ENCODE data around the gene PHGDH. TPM values are rescaled to one million over a fixed set of nuclear protein-coding genes. Genes with fewer than 3 reads are reported as not detected.

PHGDH gene
- polyA plus RNA-seq = 10 to 100 TPM; 65.2 to 84.3 (median 77.4) TPM

GRCh38 chr1:119711804-119712341, at the start of gene PHGDH:
Gene PHGDH (plus strand): TSS chr1:119711934. CDS start chr1:119712023, 89 bp downstream.
- H3K27ac ChIP-seq (ENCODE audit: low read depth, low read length) = no peak within 1 kb of the TSS
- 0 to 2% (median 1%) methylated on average over 25 to 27 of the region's 27 CpGs for WGBS, 3 donors

DNA sequence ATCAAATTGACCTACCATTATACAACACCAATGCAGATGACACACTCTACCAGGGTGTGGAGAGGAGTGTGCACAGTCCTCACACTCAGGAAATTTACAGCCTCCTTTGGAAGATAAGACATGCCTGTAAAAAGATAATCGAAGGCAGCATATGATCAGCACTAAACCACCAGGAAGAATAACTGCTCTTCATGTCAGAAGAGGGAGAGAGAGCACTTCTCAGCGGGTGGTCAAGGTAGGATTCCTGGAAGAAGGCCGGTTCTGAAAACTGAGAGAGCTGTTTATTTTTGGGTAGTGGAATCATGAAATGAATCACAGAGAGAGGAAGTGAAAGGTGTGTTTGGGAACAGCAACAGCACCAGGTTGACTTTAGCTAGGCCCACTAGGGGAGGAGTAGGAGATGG, 49.7 kb upstream of the PHGDH start:
- no peak overlapping the region for H3K27ac ChIP-seq (ENCODE audit: low read depth, low read length)
- WGBS, 3 donors = 76 to 84% (median 81%) methylated on average over 3 of the region's 3 CpGs

GRCh38 chr1:119664067-119664466, 47.7 kb upstream of the PHGDH start:
- 75 to 84% (median 79%) methylated on average over 5 of the region's 5 CpGs for WGBS, 3 donors
- H3K27ac ChIP-seq (ENCODE audit: low read depth, low read length) = no peak overlapping the region

- H3K27ac ChIP-seq (ENCODE audit: low read depth, low read length) = no peak overlapping the region
- WGBS, 3 donors = 94 to 98% (median 94%) methylated on average over 6 of the region's 6 CpGs
These were observed 44.6 kb upstream of the PHGDH start for GRCh38 chr1:119667173-119667572.

- H3K27ac ChIP-seq (ENCODE audit: low read depth, low read length) = no peak overlapping the region
- WGBS, 3 donors = 91 to 95% (median 95%) methylated on average over 2 of the region's 2 CpGs
These were observed 40.8 kb upstream of the PHGDH start for GRCh38 chr1:119670898-119671297.

- no peak overlapping the region for H3K27ac ChIP-seq (ENCODE audit: low read depth, low read length)
- WGBS, 3 donors = 90 to 96% (median 93%) methylated on average over 4 of the region's 4 CpGs
These were observed 38.4 kb upstream of the PHGDH start for GRCh38 chr1:119673171-119673940.

DNA sequence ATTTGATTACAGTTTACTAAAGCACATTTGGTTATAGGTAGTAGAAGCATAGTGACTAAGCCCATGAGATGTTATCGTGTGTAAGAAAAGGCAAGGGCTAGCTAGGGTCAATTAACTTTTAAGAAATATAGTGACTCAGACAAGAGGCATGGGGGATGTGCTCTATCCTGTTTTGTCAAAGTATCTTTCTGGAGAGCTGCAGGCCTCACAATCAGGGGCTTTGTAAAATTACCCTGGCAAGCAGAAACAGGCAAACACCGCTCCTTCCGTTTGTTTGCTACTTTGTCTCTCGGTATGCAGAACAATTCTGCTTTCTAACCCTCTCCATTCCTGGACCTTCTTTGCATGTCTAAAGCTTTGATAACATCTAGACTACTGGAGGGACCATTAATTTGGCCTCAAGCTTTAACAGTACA, 37.6 kb upstream of the PHGDH start:
- 68 to 84% (median 80%) methylated on average over 4 of the region's 4 CpGs for WGBS, 3 donors
- H3K27ac ChIP-seq (ENCODE audit: low read depth, low read length) = no peak overlapping the region

DNA sequence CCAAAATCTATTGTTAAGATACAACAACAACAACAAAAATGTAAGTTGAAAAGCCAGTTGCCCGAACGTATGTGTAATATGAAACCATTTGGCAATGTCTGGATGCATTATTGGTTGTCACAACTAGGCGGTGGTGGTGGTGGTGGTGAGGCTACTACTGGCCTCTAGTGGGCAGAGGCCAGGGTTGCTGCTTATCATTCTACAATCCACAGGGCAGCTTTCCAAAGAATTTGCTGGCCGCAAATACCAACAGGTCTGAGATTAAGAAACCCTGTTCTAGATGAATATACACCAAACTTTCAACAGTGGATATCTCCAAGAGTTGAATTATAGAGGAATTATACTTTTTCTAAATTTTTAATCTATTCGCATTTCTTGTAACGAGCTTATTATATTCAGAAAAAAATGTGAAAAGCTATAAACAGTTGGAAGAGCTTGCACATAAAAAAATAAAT, 36.9 kb upstream of the PHGDH start:
- 34 to 66% (median 40%) methylated on average over 6 of the region's 6 CpGs for WGBS, 3 donors
- H3K27ac ChIP-seq (ENCODE audit: low read depth, low read length) = no peak overlapping the region

DNA sequence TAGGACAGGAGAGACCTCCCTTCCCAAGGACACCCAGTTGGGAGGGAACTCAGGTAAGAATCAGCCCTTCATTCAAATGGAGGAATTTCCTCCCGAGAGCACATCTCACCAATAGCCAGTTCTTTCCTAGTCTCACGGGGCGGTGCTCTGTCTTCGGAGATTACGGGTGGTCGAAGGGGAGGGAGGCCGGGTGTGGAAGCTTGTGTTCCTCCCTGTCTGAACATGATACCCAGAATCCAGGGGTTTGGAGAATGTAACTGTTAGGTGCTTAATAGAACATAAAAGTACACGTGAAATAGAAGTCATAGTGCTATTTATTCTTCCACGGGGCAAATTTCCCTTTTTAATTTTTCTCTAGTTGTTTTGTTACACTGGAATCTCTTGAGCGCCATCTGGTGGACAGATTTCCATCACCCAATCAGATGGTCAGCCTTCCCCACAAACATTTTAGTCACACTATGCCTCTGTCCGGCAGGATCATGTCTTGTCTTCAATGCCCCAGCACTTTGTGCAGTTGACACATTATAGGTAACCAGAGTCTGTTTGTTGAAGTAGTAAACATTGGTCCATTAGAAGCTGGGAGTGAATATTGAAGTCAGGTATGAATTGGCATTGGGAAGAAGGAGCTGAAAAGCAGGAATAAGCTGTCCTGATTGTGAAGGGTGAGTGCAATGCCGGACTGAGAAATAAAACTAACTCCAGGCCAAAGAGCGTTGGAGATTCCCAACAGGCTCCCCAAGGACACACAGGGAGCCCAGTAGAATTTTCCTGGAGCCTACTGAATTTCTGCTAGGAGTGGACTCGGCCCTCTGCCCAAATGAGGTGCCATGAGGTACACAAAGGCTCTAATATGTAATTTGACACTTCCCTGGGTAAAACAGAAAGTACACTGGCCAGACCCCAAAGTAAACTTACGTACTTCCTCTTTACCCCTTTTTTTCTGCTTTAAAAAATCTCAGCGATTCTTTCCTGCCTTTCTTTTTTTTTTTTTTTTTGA, 36.1 kb upstream of the PHGDH start:
- H3K27ac ChIP-seq (ENCODE audit: low read depth, low read length) = no peak overlapping the region
- 9 to 16% (median 14%) methylated on average over 16 of the region's 16 CpGs for WGBS, 3 donors

DNA sequence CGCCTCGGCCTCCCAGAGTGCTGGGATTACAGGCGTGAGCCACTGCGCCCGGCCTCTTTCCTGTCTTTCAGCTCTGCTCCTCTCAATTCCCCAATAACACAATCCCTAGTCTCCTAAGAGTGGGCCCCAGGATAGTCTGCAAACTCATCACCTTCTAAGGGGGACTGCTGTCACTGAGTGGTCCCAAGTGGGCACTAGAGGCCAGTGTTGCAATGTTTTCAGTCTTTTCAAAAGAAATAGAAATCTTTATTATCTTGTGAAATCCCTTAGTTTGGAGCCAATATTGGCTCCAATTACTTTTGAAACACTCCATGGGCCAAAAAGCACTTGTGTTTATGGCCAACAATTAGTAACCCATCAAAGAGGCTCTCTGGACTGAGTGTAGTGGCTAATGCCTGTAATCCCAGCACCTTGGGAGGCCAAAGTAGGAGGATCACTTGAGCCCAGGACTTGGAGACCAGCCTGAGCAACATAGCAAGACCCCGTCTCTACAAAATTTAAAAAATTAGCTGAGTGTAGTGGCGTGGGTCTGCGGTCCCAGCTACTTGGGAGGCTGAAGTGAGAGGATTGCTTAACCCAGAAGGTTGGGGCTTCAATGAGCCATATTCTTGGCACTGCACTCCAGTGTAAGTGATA, 35.0 kb upstream of the PHGDH start:
- no peak overlapping the region for H3K27ac ChIP-seq (ENCODE audit: low read depth, low read length)
- 73 to 77% (median 74%) methylated on average over 6 to 8 of the region's 8 CpGs for WGBS, 3 donors

DNA sequence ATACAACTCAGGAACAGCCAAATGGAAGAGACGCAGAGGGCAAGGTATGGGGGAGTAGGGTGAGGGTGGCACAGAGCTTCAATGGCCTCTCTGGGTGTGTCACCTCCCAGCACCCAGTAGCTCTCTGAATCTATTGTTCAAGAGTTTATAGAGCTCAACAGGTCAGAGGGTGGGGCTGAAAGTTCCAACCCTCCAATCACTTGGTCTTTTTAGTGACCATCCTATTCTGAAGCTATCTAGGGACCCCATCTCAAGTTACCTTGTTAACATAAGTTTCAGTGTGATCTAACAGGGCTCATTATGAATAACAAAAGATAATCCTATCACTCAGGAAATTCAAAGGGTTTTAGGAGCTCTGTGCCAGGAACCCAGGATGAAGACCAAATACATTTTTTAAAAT, 32.5 kb upstream of the PHGDH start:
- no peak overlapping the region for H3K27ac ChIP-seq (ENCODE audit: low read depth, low read length)
- WGBS, 3 donors = 95 to 100% (median 98%) methylated on average over 1 of the region's 1 CpG

DNA sequence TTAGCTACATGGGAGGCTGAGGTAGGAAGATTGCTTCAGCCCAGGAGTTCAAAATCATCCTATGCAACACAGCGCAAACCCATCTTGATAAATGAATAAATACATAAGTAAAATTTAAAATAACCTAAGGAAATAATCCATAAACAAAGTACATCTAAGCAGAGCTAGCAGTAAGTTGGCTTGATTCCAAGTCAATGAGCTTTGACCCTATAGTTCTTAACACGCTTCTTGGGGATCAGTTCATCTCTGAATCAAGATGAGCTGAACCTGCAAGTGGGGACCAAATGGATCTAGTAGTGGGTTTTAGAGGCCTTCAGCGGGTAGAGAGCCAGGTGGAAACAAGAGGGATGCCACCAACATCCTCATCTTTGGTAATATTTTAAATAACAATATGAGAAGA, 31.5 kb upstream of the PHGDH start:
- H3K27ac ChIP-seq (ENCODE audit: low read depth, low read length) = no peak overlapping the region
- WGBS, 3 donors = 90 to 96% (median 94%) methylated on average over 3 of the region's 3 CpGs

DNA sequence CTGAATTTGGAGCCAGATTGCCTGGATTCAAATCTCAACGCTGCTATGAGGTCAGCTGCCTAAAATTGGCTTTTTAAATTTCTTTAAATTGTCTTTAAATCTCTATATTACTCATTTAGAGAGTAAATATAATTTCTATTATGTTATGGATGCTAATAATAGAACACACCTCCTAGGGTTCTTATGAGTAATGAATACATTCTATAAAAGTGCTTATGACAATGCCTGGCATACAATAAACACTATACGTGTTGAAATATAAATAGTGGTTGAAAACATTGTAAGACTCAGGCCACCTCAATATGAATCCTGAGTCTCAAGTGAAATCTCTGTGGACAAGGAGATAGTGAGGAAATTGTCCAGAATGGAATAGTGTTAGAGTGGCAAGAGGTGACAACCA, 31.0 kb upstream of the PHGDH start:
- H3K27ac ChIP-seq (ENCODE audit: low read depth, low read length) = no peak overlapping the region
- WGBS, 3 donors = 82 to 91% (median 84%) methylated on average over 2 of the region's 2 CpGs

GRCh38 chr1:119681560-119681959, 30.2 kb upstream of the PHGDH start:
- H3K27ac ChIP-seq (ENCODE audit: low read depth, low read length) = no peak overlapping the region
- WGBS, 3 donors = 90 to 96% (median 92%) methylated on average over 2 of the region's 2 CpGs

DNA sequence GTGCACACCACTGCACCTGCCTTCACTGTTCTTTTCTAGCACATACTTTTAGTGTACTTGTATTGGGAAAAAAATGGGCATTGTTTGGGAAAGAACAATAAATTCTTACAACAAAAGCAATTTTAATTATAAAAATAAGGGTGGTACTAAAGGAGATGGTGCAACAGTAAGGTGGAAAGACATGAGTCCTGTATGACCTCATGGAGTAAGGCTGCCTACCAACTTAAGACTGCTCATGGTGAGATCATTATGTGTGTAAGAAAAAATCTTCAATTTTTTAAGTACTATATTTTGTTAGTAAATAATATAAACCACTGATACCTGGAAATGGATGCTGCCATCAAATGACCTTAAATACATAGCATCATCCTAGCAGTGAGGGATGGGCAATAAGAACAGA, 29.6 kb upstream of the PHGDH start:
- H3K27ac ChIP-seq (ENCODE audit: low read depth, low read length) = no peak overlapping the region

GRCh38 chr1:119683893-119684292, 27.8 kb upstream of the PHGDH start:
- WGBS, 3 donors = 85 to 97% (median 97%) methylated on average over 1 of the region's 1 CpG
- no peak overlapping the region for H3K27ac ChIP-seq (ENCODE audit: low read depth, low read length)

DNA sequence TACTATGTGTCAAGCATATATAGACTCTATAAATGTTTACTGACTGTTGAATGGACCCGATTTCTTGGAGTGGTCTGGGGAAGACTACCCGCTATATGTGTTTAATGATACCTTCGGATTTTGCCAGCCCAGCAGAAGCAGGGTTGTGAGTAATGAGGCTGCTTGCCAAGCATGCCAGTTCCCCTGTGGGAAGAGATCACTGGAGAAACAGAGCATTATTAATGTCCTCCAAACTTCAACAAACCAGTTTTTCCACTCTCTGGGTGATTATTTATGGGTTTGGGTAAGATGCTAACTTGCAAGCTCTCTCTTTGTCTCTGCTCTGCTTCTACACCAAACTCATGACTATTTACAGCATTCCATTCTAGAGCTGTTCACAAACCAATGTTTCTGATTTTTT, 25.1 kb upstream of the PHGDH start:
- 58 to 85% (median 79%) methylated on average over 3 of the region's 3 CpGs for WGBS, 3 donors
- H3K27ac ChIP-seq (ENCODE audit: low read depth, low read length) = no peak overlapping the region

DNA sequence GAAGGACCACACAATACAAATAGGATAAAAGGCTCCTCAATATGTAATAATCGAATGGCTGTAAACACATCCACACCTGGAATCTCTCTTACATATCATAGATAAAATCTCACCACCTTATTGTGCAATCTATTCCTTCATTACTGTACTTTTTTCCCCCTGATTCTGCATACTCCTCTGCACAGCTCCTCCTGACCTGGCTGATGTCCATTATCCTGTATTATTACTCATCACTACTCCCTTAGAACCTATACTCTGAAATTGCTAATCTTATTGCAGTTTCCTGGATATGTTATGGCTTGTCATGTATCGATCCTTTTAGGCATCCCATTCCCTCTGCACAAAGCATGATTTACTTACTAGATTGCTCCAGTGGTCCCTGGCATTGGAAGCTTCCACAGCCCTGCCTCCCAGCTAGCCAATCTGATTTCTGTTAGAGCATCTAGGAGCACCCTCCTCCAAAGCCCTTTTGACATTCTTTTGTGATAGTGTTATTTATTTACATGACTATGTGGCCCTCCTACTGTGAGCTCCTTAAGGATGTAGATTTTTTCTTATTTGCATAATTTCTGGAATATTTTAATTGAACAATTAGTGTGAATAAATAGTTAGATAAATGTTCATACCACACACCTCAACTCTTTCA, 24.2 kb upstream of the PHGDH start:
- 57 to 73% (median 66%) methylated on average over 2 of the region's 2 CpGs for WGBS, 3 donors
- no peak overlapping the region for H3K27ac ChIP-seq (ENCODE audit: low read depth, low read length)
